NCI-H345 (cell line): ENCODE results near the gene KCNK2.
"Not testable (repeated sequence)": the region's sequence is repeated elsewhere in the genome, so short reads cannot be mapped to it uniquely, and the experiment has no call there.

Source experiments
- DNase-seq: peaks from one replicate; lab custom pipeline; 2025; lab: John Stamatoyannopoulos, UW

Gene KCNK2

DNA sequence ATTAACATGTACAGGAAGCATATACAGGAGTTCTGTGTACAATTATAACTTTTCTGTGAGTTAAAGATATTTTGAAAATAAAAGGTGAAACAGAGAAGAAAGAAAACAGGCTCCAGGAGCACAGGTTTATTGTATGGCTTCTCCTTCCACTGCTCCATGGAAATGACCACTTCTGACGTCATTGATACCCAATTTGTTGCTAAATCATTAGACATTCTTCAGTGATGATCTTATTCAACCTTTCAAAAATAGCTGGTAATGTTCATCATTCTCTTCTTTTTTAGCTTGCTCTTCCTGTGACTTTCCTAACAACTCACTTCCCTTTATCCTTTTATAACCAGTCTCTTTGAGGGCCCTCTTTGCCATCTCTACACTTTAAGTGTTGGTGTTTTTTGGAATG is 77.8 kb downstream of the KCNK2 start:
- no peak for DNase-seq

DNA sequence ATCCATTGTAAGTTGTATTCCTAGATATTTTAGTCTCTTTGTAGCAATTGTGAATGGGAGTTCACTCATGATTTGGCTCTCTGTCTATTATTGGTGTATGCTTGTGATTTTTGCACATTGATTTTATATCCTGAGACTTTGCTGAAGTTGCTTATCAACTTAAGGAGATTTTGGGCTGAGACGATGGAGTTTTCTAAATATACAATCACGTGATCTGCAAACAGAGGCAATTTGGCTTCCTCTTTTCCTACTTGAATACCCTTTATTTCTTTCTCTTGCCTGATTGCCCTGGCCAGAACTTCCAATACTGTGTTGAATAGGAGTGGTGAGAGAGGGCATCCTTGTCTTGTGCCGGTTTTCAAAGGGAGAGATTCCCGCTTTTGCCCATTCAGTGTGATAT is 80.6 kb downstream of the KCNK2 start:
- not testable (repeated sequence) for DNase-seq

DNA sequence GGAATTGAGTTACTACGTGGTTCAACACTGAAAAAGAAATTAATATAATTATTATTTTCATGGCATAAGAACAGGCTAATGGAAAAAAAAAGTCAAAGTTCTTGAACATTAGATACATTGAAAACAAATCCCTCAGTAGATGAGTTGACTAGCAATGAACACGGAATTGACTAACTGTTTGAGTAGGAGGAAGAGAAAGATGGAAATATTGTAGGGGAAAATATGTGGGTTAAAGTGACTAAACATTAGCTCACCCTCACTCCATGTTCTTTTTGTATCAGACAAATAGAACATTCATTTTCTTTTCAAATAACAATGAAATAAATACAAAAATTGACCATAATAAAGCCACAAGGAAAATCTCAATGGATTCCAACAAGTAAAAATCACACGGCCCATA is 84.3 kb downstream of the KCNK2 start:
- DNase-seq, result no peak

DNA sequence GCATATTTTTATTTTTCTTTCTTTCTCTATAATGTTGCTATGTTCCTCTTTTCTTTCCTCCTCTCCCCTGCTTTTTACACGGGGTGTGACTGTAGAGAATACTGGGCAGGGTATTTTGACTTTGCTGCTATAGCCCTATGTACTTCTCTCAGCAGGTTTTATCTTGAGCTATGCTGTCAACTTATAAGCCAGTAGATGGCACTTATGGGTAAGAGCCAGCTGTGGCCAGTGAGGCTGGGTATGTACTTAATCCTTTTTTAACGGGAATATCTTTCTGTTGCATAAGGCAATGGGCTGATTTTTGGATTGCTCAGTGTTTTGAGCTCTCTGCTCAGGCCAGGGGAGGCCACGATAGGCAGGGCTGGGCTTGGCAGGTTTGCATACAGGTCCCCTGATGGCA is 99.0 kb downstream of the KCNK2 start:
- DNase-seq, result no peak

DNA sequence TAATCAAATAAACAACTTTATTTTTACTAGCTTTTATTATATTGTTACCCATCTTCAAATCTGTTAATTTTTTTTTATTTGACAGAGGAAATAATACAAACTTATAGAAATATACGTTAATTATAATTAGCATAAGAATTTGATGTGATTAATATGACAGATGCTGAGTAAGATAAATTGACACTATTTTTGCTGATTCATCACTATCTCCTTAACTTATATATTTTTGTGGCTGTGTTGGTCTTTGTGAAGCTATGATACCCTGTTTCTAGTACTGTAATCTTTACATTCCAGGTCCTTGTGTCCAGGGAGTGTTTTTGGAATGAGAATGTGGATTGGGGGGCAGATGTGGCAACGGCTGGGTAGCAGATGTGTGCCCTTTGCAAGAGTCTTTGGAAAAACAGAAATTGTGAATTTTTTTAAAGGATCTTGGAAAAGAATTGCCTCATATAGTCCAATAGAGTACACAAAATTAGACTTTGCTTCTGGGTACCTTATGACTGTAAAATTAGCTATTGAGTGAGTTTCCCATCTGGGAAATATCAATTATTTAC is 102.6 kb downstream of the KCNK2 start:
- no peak for DNase-seq

DNA sequence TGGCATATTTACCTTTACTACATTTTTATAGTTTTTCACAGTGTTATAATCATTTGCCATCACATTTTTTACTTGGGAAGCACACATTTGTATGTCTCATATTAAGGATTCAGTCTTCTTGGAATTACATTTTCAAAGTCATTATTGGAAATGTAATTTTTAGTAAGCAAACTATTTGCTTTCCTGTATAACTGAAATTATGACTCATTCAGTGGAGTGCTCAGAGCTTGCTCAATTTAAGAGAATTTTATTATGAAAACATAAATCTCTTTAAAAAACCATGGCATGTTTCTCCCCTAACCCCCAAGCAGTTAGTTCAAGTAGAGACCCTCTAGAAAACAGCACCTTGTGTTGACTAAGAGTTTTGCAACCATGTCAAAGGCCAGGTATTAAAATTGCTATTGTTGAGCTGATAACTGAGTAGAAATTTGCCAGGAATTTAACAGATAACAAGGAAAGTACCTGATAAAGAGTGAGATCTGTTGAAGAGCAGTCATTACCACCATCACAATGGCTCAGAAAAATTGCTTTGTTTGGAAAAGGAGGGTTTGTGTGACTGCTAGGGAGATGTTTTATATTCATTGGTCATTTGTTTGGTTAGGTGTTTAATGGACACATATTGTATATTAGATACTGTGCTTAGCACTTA is 105.9 kb downstream of the KCNK2 start:
- no peak for DNase-seq

DNA sequence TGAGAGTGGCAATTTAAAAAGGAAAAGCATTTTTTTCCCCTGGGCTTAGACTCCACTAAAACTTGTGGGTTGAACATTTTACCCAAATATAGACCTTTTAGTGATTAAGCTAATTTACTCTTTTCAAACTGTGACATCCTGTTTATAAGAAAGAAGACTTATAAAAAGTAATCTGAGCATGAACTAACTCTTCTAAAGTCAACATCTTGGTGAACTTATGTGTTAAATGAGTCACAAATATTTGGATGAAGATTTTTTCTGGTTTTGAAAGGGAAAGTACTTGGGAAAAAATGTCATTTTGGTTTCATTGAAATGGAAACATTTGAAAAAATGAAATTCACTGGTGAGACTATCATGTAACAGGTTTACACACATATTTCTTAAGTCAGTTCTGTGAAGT is 109.8 kb downstream of the KCNK2 start:
- no peak for DNase-seq

DNA sequence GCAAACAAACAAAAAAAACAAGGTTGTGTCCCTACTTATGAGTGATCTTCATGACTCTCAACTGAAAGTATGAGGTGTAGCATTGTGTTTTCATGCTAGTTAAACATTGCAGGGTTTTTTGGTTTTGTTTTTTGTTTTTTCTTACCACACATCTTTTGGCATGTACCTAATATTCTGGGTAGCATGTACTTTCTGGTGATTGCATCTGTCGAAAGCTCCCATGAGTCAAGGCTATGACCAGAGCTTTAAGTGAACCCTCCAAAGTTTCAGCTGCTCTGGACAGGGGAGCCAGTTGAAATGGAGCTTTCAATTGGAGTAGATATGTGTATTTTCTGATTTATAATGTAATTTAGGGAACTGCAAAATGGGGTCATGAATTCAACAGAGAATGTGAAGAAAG is 115.5 kb downstream of the KCNK2 start:
- DNase-seq, result no peak

DNA sequence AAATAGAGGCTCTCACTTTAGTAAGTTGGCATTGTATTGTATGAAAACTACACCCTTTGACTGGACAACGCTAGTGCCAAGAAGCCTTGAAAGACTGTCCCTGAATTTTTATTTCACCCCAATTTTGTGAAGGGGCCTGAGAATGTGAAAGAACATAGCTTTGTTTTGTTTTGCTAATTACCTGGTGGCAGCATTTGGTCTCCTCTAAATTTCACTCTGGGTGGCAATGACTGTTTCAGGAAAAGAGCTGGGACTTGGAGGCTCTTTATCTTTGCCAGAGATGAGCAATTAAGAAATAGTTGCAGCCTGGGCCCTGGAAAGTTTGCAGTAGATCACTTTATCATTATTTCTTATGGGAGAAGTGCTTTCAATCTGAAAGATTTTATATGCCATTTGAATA is 117.6 kb downstream of the KCNK2 start:
- DNase-seq, result no peak

DNA sequence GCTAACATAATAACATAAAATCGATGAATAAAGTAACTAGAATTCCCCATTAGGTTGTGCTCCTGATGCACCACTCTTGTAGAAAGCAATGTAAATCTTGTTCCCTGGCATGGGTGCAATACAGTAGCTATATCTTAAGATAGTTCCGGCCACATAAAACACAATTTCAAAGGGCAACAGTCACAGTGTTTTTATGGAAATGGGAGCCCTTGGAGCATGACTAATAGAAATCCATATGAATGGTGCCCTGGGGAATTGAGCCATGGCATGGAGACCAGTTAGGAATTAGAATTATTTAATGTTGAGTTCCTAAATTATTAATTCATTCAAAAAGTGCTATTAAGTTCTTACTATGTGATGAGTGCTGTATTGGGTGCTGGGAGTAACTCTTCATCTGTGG is 118.7 kb downstream of the KCNK2 start:
- DNase-seq, result no peak

DNA sequence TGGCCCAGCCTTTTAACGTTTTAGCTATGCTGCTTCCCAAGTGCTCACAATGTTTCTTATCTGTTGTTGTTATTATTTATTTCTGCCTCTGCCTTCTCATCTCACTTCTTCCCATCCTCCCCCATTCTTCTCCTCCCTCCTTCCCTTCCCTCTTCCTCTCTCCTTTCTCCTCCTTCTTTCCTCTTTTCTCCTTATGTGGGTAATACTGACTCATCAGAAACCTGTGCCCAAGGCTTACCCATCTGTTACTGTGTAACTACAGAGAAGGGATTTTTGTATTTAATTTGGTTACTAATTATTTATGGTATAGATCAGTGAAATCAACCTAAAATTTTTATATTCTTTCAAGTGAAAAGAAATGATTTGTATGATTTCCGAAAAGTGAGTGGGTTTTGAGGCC is 120.3 kb downstream of the KCNK2 start:
- no peak for DNase-seq

DNA sequence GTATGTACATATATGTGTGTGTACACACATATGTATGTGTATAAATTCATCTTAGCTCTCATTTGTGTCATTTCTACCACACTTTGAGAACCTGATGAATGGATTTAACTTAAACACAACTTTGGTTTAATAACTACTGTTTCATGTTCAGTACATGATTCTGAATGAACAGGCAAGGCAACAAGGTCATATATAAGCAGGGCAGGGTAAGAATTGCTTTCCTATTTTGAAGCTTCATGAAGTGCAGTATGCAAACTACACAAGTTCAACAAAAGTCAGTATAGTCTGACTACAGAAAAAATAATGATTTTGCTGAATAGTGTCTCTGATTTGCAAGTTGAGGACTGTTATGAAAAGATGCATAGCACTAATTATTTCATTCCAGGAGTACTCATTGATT is 127.6 kb downstream of the KCNK2 start:
- DNase-seq, result no peak

DNA sequence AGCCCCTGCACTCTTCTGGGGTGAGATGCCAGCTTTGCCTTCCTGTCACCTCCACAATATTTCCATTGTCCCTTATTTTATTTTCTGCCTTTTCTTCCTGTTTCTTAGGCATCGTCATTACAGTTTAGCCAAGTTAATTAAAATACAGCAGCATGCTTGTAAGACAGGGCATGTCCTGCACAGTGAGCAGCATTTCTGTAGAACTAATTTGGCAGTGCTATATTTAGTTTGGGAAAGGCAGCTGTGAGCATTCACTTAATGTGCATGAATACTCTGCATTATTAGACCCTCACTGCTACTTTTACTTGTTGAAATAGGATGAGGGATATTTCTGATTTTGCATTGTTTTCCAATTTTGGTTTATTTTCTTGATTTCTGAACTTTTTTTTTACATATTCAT is 133.3 kb downstream of the KCNK2 start:
- no peak for DNase-seq

DNA sequence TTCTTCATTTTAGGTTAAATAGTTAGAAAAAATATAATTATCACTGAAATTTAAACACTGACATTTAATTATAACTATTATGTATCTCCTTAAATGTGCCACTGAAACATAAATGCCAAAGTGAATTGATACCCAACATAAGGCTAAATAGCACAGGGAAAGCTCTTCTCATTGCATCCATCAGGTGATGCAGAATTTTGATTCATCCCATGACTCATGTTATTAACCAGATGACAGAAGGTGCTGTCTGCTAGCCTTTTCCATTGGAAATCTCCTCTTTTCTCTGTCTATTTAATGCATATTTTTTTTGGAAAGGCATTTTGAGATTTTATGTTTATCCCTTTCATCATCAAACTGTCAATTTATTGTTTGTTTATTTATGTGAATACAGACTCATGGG is 136.8 kb downstream of the KCNK2 start:
- no peak for DNase-seq

DNA sequence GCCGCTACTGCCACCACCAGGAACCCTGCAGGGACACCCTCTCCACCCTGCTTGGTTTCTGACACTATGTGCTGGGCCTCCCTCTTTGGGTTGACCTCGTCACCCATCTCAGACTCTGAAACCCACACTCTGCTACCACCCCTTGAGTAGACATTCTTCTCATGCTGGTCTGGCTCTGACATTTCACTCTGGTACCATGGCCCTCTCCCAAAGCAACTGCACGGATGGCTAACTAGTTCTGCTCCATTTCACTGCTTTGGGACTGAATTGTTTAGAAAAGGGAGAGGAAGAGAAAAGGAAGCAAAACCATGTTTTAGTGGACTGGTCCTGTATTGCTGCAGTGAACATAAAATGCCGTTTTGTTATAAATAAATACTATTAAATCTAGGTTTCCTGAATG is 137.8 kb downstream of the KCNK2 start:
- DNase-seq, result no peak

DNA sequence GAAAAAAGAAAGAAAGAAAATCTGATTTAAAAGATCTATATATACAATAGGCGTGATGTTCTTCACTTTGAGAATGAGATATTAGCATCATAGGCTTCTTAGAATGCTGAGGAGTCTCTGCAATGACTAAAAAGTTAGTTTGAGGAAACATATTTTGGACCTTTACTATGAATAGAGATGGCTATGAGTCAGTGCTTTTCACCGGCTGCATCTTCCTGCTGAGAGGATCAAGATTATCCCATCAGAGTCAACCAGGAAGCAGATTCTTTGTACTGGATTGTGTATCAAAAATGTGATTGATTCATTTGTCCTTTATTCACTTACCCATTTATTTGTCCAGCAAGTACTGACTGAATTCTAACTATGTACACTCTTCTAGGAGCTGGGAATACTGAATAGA is 144.2 kb downstream of the KCNK2 start:
- DNase-seq, result no peak

DNA sequence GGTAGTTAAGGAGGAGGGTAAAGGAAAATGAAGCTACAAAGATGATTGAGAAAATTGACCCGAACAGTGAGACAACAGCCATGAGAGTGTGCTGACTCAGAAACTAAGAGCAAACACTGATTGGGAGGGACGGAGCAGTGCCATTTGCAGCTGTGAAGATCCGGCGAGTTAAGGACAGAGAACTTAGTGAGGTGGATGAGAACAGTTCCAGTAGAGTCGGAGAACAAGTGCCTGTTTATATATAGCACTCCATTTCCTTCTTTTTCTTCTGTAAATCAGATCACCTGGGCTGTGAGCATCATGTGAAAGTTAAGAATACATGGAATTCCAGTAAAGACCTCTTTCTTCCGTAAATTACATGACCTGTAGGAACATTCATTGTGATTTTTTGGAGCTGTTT is 145.7 kb downstream of the KCNK2 start:
- DNase-seq, result no peak

DNA sequence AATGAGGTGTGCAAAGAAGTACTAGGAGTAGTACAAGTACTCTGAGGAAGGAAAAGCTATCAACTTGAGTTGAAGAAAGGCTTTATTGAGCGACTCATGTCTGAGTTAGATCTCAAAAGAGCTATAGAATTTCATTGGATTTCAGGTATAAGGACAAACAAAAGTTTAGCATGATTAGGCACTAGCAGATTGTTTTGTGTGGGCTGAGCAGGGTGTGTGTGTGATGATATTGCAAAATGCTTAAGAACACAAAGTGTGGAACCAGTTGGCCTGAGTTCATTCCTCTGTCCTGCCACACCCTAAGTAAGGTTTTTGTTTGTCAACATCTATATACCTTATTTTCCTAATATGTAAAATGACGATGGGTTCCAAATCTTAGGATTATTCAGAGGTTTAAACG is 158.9 kb downstream of the KCNK2 start:
- no peak for DNase-seq

DNA sequence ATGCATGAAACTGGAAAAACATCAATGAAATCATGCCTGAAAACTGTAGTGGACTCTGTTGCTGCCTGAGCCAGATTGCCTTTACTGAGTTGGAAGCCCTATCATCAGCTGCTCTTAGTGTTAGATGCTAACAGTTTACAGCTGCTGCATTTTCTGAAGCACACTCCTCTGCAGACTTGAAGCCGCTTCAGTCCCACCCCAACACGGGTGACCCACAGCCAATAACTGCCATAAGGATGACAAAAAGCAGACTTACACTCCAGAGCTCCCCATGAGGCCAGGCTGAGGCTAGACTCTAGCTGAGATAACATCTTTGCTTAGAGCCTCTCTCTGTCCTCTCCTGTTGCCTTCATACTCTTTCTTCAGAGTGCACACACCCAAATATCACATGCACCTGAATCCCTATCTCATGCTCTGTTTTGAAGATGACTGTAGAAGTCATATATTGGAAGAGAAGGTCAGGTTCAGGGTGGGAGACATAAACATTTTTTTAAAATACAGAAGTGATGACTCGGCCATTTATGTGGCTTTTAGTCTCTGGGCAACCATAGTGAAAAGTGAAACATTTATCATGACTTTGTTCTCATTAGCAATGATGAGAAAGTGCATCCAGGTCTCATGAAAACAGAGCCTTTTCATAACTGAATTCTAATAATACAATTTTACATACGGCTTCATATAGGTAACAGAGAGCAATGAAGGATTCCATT is 161.0 kb downstream of the KCNK2 start:
- no peak for DNase-seq

DNA sequence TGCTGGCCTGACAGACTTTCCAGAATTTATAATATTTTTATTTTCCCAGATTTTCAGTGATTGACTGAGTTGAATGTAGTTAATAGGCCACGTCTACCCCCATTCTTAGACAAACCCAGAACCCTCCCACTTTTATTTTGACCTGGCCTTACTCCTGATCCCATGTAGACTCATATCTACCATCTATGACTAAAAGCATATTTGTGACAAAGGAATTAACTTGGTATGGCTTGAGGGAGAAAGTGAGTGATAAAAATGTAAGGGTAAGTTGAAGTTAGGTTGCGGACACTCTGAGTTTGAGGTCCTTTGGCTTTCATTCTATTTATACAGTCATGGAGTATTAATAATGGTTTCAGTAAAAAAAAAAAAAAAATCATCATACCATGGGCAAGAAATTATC is 168.4 kb downstream of the KCNK2 start:
- no peak for DNase-seq

DNA sequence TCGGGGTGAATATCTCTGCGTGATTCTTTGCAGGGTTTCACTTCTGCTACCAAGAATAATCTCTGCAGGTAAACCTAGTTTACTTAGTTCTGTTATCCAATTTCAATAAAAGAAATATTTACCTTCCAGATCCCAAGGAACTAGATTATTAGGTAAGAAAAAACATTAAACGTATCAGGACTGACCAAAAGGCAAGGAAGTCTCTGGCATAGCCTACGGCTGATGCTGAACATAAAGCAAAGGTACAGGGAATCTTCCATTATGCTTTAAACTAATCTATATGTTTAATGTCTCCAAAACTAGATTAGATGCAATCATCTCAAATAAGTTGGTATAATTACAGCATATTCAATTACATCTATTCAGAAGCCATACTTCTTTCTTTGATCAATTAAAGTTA is 168.9 kb downstream of the KCNK2 start:
- no peak for DNase-seq

DNA sequence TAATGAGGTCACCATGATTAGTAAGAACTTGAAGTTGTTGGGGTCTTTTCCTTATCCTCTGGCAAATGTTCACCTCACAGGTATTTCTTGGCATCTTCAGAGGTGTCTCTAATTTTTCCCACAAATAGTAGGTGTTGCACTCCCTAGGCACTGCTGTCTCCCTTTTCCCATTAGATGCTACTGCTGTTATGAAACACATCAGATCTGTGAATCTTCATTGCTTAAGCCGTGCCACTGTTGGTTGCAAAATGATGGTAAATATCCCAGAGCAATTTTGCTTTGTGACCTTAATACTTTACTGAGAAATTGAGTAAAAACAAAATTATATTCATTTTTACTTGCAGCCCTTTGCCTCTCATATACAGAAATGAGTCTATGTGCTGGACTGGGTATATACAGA is 169.6 kb downstream of the KCNK2 start:
- no peak for DNase-seq

DNA sequence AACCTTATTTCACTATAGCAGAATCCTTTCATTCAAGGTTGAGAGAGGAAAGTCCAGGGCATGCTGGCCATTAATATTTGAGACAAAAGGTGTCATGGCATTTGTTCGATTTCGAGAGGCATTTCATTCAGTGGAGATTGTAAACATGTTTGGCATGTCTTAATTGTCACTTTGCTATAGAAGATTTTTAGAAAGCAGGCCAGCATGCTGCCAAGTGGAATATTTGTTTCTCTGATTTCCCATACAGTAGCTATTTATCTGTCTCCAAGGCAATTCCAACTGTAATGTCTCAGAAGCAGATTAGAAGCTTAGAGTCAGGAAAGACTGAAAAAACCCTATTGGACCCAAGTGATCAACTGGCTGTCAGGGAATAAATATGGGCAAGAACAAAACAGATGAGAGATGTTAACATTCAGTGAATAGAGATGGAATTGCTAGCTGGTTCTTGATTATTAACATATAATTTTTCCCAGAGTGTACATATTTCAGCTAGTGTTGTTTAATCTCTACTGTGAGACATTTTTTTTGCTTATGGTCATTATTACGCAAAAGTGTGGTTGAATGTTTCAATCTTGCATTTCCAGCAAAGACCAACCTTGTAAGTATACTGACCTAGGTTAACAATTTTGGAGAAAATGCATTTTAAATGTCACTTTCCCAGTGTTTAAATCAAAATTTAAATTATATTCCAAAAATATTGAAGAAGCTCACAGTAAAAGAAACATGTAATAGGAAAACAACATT is 174.6 kb downstream of the KCNK2 start:
- no peak for DNase-seq
